HG02870 (cell line): ENCODE results near the gene IGLL1.
"Not testable (repeated sequence)": the region's sequence is repeated elsewhere in the genome, so short reads cannot be mapped to it uniquely, and the experiment has no call there.

Experiments
- ATAC-seq: cut with Tn5 transposase; IDR thresholded peaks from one replicate; pipeline ENCODE4 v1.9.1; 2021; ENCODE audit warnings: mild to moderate bottlenecking, moderate library complexity; ENCODE audit not compliant: unreplicated experiment

The IGLL1 gene

GRCh38 chr22:23591846-23592245 is 11.8 kb upstream of the IGLL1 start:
- ATAC-seq: no peak

DNA sequence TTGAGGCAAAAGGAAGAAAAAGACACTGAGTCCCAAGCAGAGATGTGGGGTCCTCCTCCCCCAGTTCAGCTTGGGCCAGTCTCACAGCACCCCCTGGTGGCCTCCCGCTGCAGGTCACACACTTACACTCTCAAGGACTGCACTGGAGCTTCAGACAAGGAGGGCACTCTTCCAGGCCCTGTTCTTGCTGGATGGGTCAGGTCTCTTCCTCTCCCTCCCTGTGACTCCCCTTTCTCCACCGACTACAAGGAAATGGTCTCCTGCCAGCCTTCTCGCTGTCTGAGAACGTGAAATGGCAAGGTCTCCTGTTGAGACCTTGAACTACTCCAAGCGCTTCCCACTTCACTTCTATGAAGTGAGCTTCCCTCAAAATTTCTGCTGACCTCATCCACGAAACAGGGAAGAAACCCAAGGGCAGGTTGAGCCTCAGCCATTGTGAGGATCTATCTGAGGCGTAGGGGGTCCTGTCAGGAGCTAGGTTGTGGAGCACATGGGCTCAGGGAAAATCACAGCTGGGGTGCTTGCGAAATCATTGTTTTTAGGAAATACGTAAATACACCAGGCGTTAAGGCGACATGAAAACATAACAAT is 11.2 kb upstream of the IGLL1 start:
- no peak for ATAC-seq

GRCh38 chr22:23583836-23584235 is 3.7 kb upstream of the IGLL1 start:
- ATAC-seq: no peak

DNA sequence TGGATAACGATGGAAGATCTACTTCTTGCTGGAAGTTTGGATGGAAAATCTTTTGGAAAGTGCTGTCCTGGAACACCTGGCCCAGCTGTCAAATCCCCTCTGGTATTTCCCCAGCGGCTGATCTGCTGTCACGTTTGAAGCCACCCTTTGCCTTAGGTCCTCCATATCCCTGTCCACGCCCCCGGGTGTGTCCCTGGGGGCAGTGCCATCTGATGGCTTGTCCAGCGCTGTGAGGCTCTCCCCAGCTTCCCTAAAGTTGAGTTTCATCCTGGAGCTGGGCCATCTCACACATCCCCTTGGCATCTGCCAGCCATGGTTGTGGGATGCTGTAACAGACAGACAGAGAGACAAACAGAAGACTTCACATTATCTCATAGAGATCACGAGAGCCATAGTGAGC is 3.1 kb upstream of the IGLL1 start:
- no peak for ATAC-seq

- ATAC-seq: no peak
These were observed 1.2 kb upstream of the IGLL1 start for GRCh38 chr22:23581260-23581650.

DNA sequence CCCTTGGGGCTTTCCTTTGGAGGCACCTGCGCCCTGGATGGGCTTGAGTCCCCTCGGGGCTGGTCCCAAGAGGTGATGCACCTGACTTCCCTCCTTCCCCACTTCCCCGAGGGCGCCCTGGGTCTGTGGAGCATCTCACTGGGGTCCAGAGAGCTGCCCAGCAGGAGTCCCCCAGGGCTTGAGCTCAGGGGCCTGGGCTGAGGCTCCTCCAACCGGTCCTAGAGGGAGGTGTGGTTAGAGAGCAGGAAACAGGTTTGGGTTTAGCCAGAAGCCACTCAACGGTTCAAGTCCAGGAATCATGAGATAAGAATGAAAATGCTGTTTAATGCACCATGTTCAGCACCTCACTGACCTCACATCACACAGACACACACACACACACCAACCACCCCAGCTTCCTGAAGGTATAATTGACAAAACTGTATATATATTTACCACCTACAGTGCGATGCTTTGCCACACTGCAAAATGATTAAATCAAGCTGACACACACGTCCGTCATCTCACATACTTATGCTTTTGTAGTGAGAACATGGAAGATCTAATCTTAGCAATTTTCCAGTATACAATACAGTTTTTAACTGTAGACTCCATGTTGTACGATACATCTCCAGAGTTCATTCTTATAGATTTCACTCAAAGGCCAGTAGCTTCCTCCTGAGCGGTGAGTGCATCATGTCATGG is 628 bp upstream of the IGLL1 start:
- ATAC-seq: no peak

DNA sequence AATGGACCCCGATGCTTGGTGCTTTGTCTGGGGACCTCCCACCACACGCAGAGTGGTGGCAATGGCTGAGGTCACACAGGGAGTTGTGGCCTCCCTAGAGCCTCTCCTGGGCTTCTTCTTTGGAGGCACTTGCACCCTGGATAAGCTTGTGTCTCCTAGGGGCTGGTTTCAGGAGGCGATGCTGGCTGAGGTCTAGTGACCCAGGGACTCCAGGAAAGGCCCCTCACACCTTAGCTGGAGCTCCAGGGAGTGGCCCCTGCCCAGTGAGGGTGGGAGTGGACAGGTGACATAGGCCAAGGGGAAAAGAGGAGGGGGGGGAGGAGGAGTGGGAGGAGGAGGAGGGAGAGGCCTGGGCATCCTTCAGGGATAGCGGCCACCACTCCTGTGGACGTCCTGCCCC is 810 bp downstream of the IGLL1 start:
- ATAC-seq: no peak

- ATAC-seq: no peak
These were observed 1.8 kb downstream of the IGLL1 start for GRCh38 chr22:23578306-23578705.

- ATAC-seq: no peak
These were observed 3.4 kb downstream of the IGLL1 start for GRCh38 chr22:23576681-23577080.

DNA sequence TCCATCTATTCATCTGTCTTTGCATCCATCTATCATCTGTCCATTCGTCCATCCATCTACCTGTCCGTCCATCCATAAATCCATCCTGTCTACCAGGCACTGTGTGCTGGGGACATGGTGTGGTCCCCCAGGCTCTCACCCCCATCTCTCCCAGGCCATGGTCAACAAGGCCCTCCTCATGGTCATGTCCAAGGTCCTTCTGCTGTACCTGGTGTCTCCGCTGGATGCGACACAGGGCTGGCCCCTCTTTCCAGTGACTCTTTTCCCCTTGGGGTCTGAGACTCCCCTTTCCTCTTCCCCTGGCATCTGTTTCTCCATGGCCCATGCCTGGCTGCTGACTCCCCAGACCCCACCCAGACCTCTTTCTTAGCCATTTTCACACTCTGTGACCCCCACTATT is 4.5 kb downstream of the IGLL1 start:
- no peak for ATAC-seq

GRCh38 chr22:23574877-23575276 is 5.2 kb downstream of the IGLL1 start:
- ATAC-seq: no peak

GRCh38 chr22:23574371-23574811 is 5.7 kb downstream of the IGLL1 start:
- ATAC-seq: no peak

GRCh38 chr22:23573701-23574235 is 6.3 kb downstream of the IGLL1 start:
- ATAC-seq: not testable (repeated sequence)

GRCh38 chr22:23573106-23573505 is 7.0 kb downstream of the IGLL1 start:
- not testable (repeated sequence) for ATAC-seq

DNA sequence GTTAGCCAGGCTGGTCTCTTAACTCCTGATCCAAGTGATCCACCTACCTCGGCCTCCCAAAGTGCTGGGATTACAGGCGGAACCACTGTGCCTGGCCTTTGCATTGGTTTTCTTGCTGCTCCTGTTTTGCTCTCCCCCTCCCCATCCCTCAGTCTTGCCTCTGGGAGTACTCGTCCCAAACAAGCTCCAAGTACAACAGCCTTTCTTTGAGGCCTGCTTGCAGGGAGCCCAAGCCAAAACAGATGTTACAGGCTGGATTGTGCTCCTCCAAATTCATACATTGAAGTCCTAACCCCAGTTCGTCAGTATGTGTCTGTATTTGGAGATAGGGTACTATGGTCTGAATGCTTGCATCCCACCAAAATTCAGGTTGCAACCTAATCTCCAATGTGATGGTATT is 8.6 kb downstream of the IGLL1 start:
- ATAC-seq: no peak

DNA sequence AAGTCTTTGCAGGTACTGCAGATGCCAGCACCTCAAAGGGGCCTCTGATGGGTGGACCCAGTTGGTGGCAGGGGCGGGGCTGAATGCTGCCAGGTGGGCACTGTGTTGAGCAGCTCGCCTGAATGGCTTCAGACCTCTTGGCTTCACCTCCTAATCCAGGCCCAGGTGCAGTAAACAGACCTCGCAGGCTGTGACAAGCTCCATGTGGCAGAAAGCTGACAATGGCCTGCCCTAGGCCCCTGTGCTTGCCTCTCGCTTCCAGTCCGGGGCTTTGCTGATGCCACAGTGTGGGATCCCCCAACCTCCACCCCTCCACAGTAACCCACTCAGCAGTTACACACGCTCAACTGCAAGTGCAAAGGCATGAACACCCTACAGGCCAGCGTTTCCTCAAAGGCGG is 9.4 kb downstream of the IGLL1 start:
- no peak for ATAC-seq

- no peak for ATAC-seq
These were observed 10.4 kb downstream of the IGLL1 start for GRCh38 chr22:23569716-23570115.

GRCh38 chr22:23569291-23569690 is 10.8 kb downstream of the IGLL1 start:
- no peak for ATAC-seq

DNA sequence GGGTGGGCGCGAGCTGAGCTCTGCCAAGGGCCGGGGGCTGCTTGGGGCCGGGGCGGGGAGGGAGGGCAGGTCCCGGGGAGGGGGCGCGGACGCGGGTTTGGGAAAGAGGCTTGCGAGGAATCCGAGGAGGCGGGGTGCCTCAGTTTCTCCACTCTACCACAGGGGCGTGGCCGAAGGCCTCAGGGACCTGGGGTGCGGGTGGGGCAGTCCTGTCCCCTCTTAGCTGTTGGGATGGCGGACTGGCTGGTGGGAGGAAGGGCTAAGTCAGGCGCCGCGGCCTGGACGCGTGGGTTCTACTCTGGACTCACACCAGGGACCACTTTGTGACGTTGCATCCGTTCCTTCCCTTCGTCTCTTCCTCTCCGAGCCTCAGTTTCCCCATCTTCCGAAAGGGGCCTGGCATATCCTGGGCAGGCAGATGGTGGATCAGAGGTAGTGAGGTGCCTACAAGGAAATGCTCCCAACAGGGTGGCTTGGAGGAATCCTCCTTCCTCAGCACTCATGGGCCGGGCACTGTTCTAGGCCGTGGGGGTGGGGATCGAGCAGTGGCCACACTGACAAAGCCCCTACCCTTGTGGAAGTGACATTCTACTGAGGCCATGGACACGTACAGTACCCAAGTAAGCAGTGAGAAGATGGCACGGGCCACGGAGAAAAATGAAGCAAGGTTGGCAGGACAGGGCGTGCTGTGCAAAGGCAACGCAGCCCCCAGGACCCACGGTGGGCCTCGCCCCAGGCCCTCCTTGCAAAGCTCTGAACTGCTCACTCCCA is 13.2 kb downstream of the IGLL1 start:
- ATAC-seq: no peak

GRCh38 chr22:23565915-23566704 is 14.0 kb downstream of the IGLL1 start:
- no peak for ATAC-seq

GRCh38 chr22:23565305-23565914 is 14.7 kb downstream of the IGLL1 start:
- no peak for ATAC-seq
